IMR-90 (cell line): ENCODE results near the gene RGS16. TPM values are rescaled to one million over a fixed set of nuclear protein-coding genes. Genes with fewer than 3 reads are reported as not detected.

Experiments used
- ATAC-seq: fragments of 200-7000 bp; cut with Tn5 transposase; 2 replicates; pipeline ENCODE4 v1.9.1; 2020; ENCODE audit warnings: low read depth, mild to moderate bottlenecking, moderate library complexity
- BruUV-seq: library from RNA; stranded (reverse); fragments of 400-500 nt; replicated peaks from 2 replicates; lab custom pipeline; 2021; lab: Mats Ljungman, UMichigan
- CTCF ChIA-PET: fragments of 300-600 bp; formaldehyde crosslinking; extraction: SDS; loops from one replicate; lab custom pipeline; 2021; ENCODE audit warnings: antibody characterized with exemption; lab: Yijun Ruan, JAX
- POLR2A ChIA-PET: fragments of 300-600 bp; sonication (Branson Sonifier 250); formaldehyde crosslinking; loops from one replicate; lab custom pipeline; 2022; ENCODE audit warnings: antibody characterized with exemption; ENCODE audit not compliant: unreplicated experiment; lab: Charles Lee
- DNase-seq: peaks from one replicate; pipeline ENCODE4 v3.0.0; 2013
- H2AFZ ChIP-seq: replicated peaks from 2 replicates; pipeline ENCODE3; 2013; ENCODE audit warnings: low read length, mild to moderate bottlenecking; ENCODE audit not compliant: poor library complexity
- H2AK5ac ChIP-seq: 2 replicates; pipeline ENCODE4 v1.6.1; 2013; ENCODE audit warnings: low read depth, low read length, inconsistent platforms
- H2AK9ac ChIP-seq: replicated peaks from 2 replicates; pipeline ENCODE3; 2013; ENCODE audit warnings: mild to moderate bottlenecking, low read depth, low read length, moderate library complexity; ENCODE audit not compliant: poor library complexity
- H2BK120ac ChIP-seq: 2 replicates; pipeline ENCODE4 v1.6.1; 2013; ENCODE audit warnings: low read depth, low read length, inconsistent platforms
- H2BK15ac ChIP-seq: 3 replicates; pipeline ENCODE4 v1.6.1; 2013; ENCODE audit warnings: low read depth, low read length, inconsistent platforms
- H2BK20ac ChIP-seq: 2 replicates; pipeline ENCODE4 v1.6.1; 2013; ENCODE audit warnings: low read depth, mild to moderate bottlenecking, inconsistent platforms, low read length, moderate library complexity
- H2BK5ac ChIP-seq: 2 replicates; pipeline ENCODE4 v1.6.1; 2013; ENCODE audit warnings: mild to moderate bottlenecking, low read depth, low read length, inconsistent platforms; ENCODE audit not compliant: poor library complexity, severe bottlenecking
- H3K14ac ChIP-seq: replicated peaks from 2 replicates; pipeline ENCODE4 v1.6.1; 2013; ENCODE audit warnings: low read depth, low read length, inconsistent platforms
- H3K18ac ChIP-seq: 2 replicates; pipeline ENCODE4 v1.6.1; 2013; ENCODE audit warnings: low read depth, low read length, control low read depth
- H3K23ac ChIP-seq: 2 replicates; pipeline ENCODE4 v1.6.1; 2013; ENCODE audit warnings: low read depth, low read length, inconsistent platforms
- H3K27ac ChIP-seq: 2 replicates; pipeline ENCODE4 v1.5.1; 2013; ENCODE audit warnings: mild to moderate bottlenecking, control low read depth, low read length; ENCODE audit not compliant: insufficient read depth
- H3K27me3 ChIP-seq: 2 replicates; pipeline ENCODE4 v1.6.1; 2013; ENCODE audit warnings: low read length; ENCODE audit not compliant: control insufficient read depth, insufficient read depth
- H3K36me3 ChIP-seq: 2 replicates; pipeline ENCODE4 v1.6.1; 2013; ENCODE audit warnings: low read length, mixed read lengths; ENCODE audit not compliant: control insufficient read depth, insufficient read depth
- H3K4ac ChIP-seq: 2 replicates; pipeline ENCODE4 v1.6.1; 2013; ENCODE audit warnings: low read depth, low read length, inconsistent platforms
- H3K4me1 ChIP-seq: 2 replicates; pipeline ENCODE4 v1.6.1; 2013; ENCODE audit warnings: low read length, mixed read lengths; ENCODE audit not compliant: control insufficient read depth, insufficient read depth
- H3K4me2 ChIP-seq: 2 replicates; pipeline ENCODE4 v1.6.1; 2013; ENCODE audit warnings: low read depth, mild to moderate bottlenecking, control low read depth, low read length, moderate library complexity
- H3K4me3 ChIP-seq: 2 replicates; pipeline ENCODE4 v1.5.1; 2013; ENCODE audit warnings: low read depth, mild to moderate bottlenecking, control low read depth, low read length, moderate library complexity; ENCODE audit not compliant: insufficient read depth
- H3K56ac ChIP-seq: 2 replicates; pipeline ENCODE4 v1.6.1; 2013; ENCODE audit warnings: low read length, inconsistent platforms; ENCODE audit not compliant: insufficient read depth; ENCODE audit errors: extremely low read depth
- H3K79me1 ChIP-seq, 2 experiments: 2 replicates each; pipeline ENCODE4 v1.6.1; 2013; ENCODE audit warnings: low read length in 2 of 2, inconsistent platforms in 1 of 2, low read depth in 1 of 2
- H3K9ac ChIP-seq: 2 replicates; pipeline ENCODE4 v1.6.1; 2013; ENCODE audit warnings: low read depth, low read length, control low read depth
- H3K9me1 ChIP-seq: 2 replicates; pipeline ENCODE4 v1.6.1; 2013; ENCODE audit warnings: low read length, inconsistent platforms; ENCODE audit not compliant: insufficient read depth
- H3K9me3 ChIP-seq: 2 replicates; pipeline ENCODE4 v1.6.1; 2013; ENCODE audit warnings: low read length; ENCODE audit not compliant: control insufficient read depth, insufficient read depth
- H4K20me1 ChIP-seq: 2 replicates; pipeline ENCODE4 v1.6.1; 2013; ENCODE audit warnings: low read length, inconsistent platforms; ENCODE audit not compliant: insufficient read depth
- H4K5ac ChIP-seq: 2 replicates; pipeline ENCODE4 v1.6.1; 2013; ENCODE audit warnings: mild to moderate bottlenecking, low read depth, low read length, control low read depth
- H4K8ac ChIP-seq, 2 experiments: 2 replicates each; pipeline ENCODE4 v1.6.1; 2013; ENCODE audit warnings: low read depth in 2 of 2, low read length in 2 of 2, control low read depth in 1 of 2, inconsistent platforms in 1 of 2
- H4K91ac ChIP-seq: 2 replicates; pipeline ENCODE4 v1.6.1; 2013; ENCODE audit warnings: low read depth, low read length, inconsistent platforms; ENCODE audit not compliant: insufficient read depth
- BHLHE40 ChIP-seq: fragments of 150-350 bp; IDR thresholded peaks from 2 replicates; pipeline ENCODE4 v1.6.1; 2016; ENCODE audit warnings: mild to moderate bottlenecking, low read depth, low read length
- CEBPB ChIP-seq: IDR thresholded peaks from 2 replicates; pipeline ENCODE4 v1.6.1; 2012; ENCODE audit warnings: low read depth, low read length, improper control_type of control experiment
- CHD1 ChIP-seq: IDR thresholded peaks from 2 replicates; pipeline ENCODE4 v1.6.1; 2012; ENCODE audit warnings: low read depth, low read length, improper control_type of control experiment
- CTCF ChIP-seq: conservative IDR thresholded peaks from 2 replicates; pipeline ENCODE4 v1.5.1; 2012; ENCODE audit warnings: mild to moderate bottlenecking, low read depth, low read length, improper control_type of control experiment
- ELK1 ChIP-seq: fragments of 150-350 bp; IDR thresholded peaks from 2 replicates; pipeline ENCODE4 v1.6.1; 2016; ENCODE audit warnings: low read depth, mild to moderate bottlenecking, low read length, moderate library complexity, borderline replicate concordance
- FOS ChIP-seq: fragments of 150-350 bp; IDR thresholded peaks from 2 replicates; pipeline ENCODE4 v1.6.1; 2016; ENCODE audit warnings: low read depth, low read length
- MAFK ChIP-seq: IDR thresholded peaks from 2 replicates; pipeline ENCODE4 v1.6.1; 2012; ENCODE audit warnings: low read depth, low read length, improper control_type of control experiment
- MAZ ChIP-seq: IDR thresholded peaks from 2 replicates; pipeline ENCODE4 v1.6.1; 2012; ENCODE audit warnings: low read depth, mild to moderate bottlenecking, low read length, improper control_type of control experiment, moderate library complexity, borderline replicate concordance
- MXI1 ChIP-seq: IDR thresholded peaks from 2 replicates; pipeline ENCODE4 v1.6.1; 2012; ENCODE audit warnings: low read depth, mild to moderate bottlenecking, low read length, moderate library complexity, borderline replicate concordance
- NFE2L2 ChIP-seq: fragments of 150-350 bp; IDR thresholded peaks from 2 replicates; pipeline ENCODE4 v1.6.1; 2016; ENCODE audit warnings: low read depth, mild to moderate bottlenecking, low read length
- POLR2A ChIP-seq: IDR thresholded peaks from 2 replicates; pipeline ENCODE4 v1.6.1; 2012; ENCODE audit warnings: mild to moderate bottlenecking, low read depth, low read length
- RAD21 ChIP-seq: IDR thresholded peaks from 2 replicates; pipeline ENCODE4 v1.6.1; 2012; ENCODE audit warnings: low read length, improper control_type of control experiment
- RCOR1 ChIP-seq: IDR thresholded peaks from 2 replicates; pipeline ENCODE4 v1.6.1; 2012; ENCODE audit warnings: mild to moderate bottlenecking, low read length, improper control_type of control experiment; ENCODE audit not compliant: insufficient replicate concordance
- RFX5 ChIP-seq: IDR thresholded peaks from 2 replicates; pipeline ENCODE4 v1.8.0; 2012; ENCODE audit warnings: low read depth, mild to moderate bottlenecking, low read length, moderate library complexity
- SMC3 ChIP-seq: fragments of 150-350 bp; IDR thresholded peaks from 2 replicates; pipeline ENCODE4 v1.6.1; 2016; ENCODE audit warnings: low read depth, mild to moderate bottlenecking, antibody characterized with exemption, low read length, moderate library complexity
- USF2 ChIP-seq: fragments of 150-350 bp; IDR thresholded peaks from 2 replicates; pipeline ENCODE4 v1.6.1; 2017; ENCODE audit warnings: mild to moderate bottlenecking, antibody characterized with exemption, low read length, low read depth
- WGBS, 2 experiments: methylation state at CpG; one replicate each; pipeline versions ENCODE4 v1.1.5 to v1.1.7; 2013; ENCODE audit warnings: missing lambda C conversion rate in 2 of 2; ENCODE audit not compliant: insufficient read length in 1 of 2; ENCODE audit errors: extremely low coverage in 2 of 2; 5-methylcytosine and 5-hydroxymethylcytosine counted together
- dilution Hi-C: fragments of 300-500 bp; cut with HindIII; formaldehyde crosslinking; loops from one replicate; pipeline ENCODE4 v1.14.3; 2018; ENCODE audit warnings: low sequenced_read_pairs; ENCODE audit not compliant: unreplicated experiment
- in situ Hi-C: fragments of 300-500 bp; cut with MboI; formaldehyde crosslinking; loops from 3 replicates; pipeline ENCODE4 v1.14.3; 2019; ENCODE audit warnings: low sequenced_read_pairs, inconsistent platforms, mixed read lengths
- intact Hi-C: fragments of 100-400 bp; cut with micrococcal nuclease; formaldehyde crosslinking; loops from 2 replicates; pipeline ENCODE4 v1.10.0; 2022
- polyA plus RNA-seq, 3 experiments: library from polyadenylated mRNA; depleted of rRNA; stranded (reverse); fragments of >200 nt; gene quantifications; 2 replicates each; pipeline ENCODE4 v1.2.3, GENCODE V29; 2012; ENCODE audit warnings: low replicate concordance in 1 of 3
- total RNA-seq: library from RNA; depleted of rRNA; stranded (reverse); fragments of >200 nt; gene quantifications from 2 replicates; pipeline ENCODE4 v1.2.3, GENCODE V29; 2012

Gene RGS16
- total and polyA plus RNA-seq, 2 of the 4 experiments (the other 2 are of a cell fraction): 0.15 to 0.18 TPM

- H3K9me1 ChIP-seq: no peaks in the 10 kb centered on the region
- no peak overlapping the region for H3K56ac ChIP-seq
- H3K9ac ChIP-seq: no peak overlapping the region
- CTCF ChIA-PET: no interaction called here
- H4K91ac ChIP-seq: no peak overlapping the region
- H3K9me3 ChIP-seq: no peaks in the 10 kb centered on the region
- no peak overlapping the region for H2BK120ac ChIP-seq
- no peak overlapping the region for H2AFZ ChIP-seq
- H2AK9ac ChIP-seq: no peak overlapping the region
- POLR2A ChIA-PET: no interaction called here
- no peaks in the 10 kb centered on the region for H3K79me1 ChIP-seq
- H2AK5ac ChIP-seq: no peak overlapping the region
- WGBS, 2 experiments: no CpG with 5 or more reads among the region's 1 CpG
- H3K36me3 ChIP-seq: no peaks in the 10 kb centered on the region
- H3K4me3 ChIP-seq: no peak overlapping the region
- no peak overlapping the region for H3K4ac ChIP-seq
- intact Hi-C loops (no loop called here), dilution Hi-C loops (no loop called here), in situ Hi-C loops (no loop called here)
- no peak overlapping the region for H2BK20ac ChIP-seq
- H4K8ac ChIP-seq: no peak overlapping the region
- H3K18ac ChIP-seq: no peak overlapping the region
- H4K5ac ChIP-seq: no peak overlapping the region
- BruUV-seq: no TSS peak
- H2BK15ac ChIP-seq: no peak overlapping the region
- H3K4me1 ChIP-seq: peaks cover 2% of the 10 kb centered on the region; the same call in 1 of the 2 replicates
- no peak overlapping the region for H3K27ac ChIP-seq
- TF ChIP-seq MAZ: no peak
- TF ChIP-seq BHLHE40: no peak
- no peak for TF ChIP-seq POLR2A
- TF ChIP-seq MAFK: no peak
- no peak for TF ChIP-seq NFE2L2
- TF ChIP-seq CEBPB: no peak
- TF ChIP-seq RFX5: no peak
- TF ChIP-seq FOS: no peak
- no peak for TF ChIP-seq MXI1
- TF ChIP-seq USF2: no peak
- no peak for TF ChIP-seq ELK1
- TF ChIP-seq SMC3: no peak
- no peak for TF ChIP-seq CTCF
- TF ChIP-seq RCOR1: no peak
- TF ChIP-seq RAD21: no peak
- TF ChIP-seq CHD1: no peak
- DNase-seq (no peak), ATAC-seq (no peak)
- H3K14ac ChIP-seq: no peak overlapping the region
- no peaks in the 10 kb centered on the region for H4K20me1 ChIP-seq
- no peak overlapping the region for H2BK5ac ChIP-seq
- H3K27me3 ChIP-seq: peaks cover 15% of the 10 kb centered on the region
- H3K23ac ChIP-seq: no peak overlapping the region
- no peak overlapping the region for H3K4me2 ChIP-seq
Observed at GRCh38 chr1:182607566-182607965, 3.4 kb upstream of the RGS16 start.
